Measurements from ENCODE around the gene CLPSL2.

The CLPSL2 gene

DNA sequence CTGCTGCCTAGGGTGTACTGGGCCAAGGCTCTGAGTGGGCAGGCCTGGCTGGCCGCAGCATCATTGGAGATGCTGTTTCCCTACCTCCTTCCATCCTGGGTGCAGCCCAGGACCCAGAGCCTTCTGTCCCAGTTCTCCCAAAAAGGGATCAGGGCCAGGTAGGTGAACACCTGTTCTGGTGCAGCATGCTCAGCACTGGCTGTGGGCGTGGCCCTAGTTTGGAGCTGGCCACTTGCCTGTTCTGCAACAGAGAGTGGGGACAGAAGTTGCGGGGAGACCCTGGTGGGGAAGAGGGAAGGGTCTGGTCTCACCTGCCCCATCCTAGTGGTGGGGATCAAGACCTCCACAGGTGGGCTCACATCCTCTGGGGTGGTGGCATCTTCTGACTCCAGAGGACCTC is 40.9 kb upstream of the CLPSL2 start:
- no peak overlapping the region for H3K27ac ChIP-seq (ENCODE audit: low read length)

GRCh38 chr6:35736253-35736894 is 40.0 kb upstream of the CLPSL2 start:
- Histone ChIP-seq H3K9ac (ENCODE audit: low read depth, low read length) (no peak overlapping the region), H3K4me3 (ENCODE audit: low read length) (no peak overlapping the region), H3K4me1 (ENCODE audit: insufficient read depth, low read length) (peaks cover 46% of the 10 kb centered on the region), H3K27ac (ENCODE audit: low read length) (no peak overlapping the region), H3K9me3 (ENCODE audit: insufficient read depth, low read depth, low read length) (no peaks in the 10 kb centered on the region), H3K36me3 (ENCODE audit: insufficient read depth, low read depth, low read length) (no peaks in the 10 kb centered on the region), H3K27me3 (ENCODE audit: insufficient read depth, low read length) (no peaks in the 10 kb centered on the region)

More for the DNA sequence above, 40.9 kb upstream of the CLPSL2 start:
- H3K9me3 ChIP-seq (ENCODE audit: insufficient read depth, low read depth, low read length), result no peaks in the 10 kb centered on the region
- H3K27me3 ChIP-seq (ENCODE audit: insufficient read depth, low read length), result no peaks in the 10 kb centered on the region
- H3K36me3 ChIP-seq (ENCODE audit: insufficient read depth, low read depth, low read length), result no peaks in the 10 kb centered on the region
- no peak overlapping the region for H3K4me3 ChIP-seq (ENCODE audit: low read length)
- no peak overlapping the region for H3K9ac ChIP-seq (ENCODE audit: low read depth, low read length)
- H3K4me1 ChIP-seq (ENCODE audit: insufficient read depth, low read length), result peaks cover 43% of the 10 kb centered on the region

DNA sequence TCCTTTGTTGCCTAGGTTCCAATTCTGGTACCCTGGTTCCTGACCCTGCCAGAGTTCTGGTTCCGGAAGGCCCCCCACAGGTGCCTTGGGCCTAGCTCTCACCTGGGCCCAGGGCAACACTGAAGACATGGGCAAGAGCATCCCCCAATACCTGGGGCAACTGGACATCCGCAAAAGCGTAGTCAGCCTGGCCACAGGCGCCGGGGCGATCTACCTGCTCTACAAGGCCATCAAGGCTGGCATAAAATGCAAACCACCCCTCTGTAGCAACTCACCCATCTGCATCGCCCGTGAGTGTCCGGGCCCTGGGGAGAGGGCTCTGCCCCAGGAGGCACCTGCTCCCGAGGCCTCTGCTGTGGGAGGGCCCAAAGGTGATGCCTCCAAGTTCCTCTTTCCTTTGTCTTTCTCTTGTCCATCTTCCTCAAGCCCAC is 39.4 kb upstream of the CLPSL2 start, which contains the start of gene ARMC12:
TSS of gene ARMC12 (plus strand) at position 51 of the 431 bp plus-strand sequence. CDS start at position 128, 77 bp downstream.
- H3K27me3 ChIP-seq (ENCODE audit: insufficient read depth, low read length), result no peaks in the 10 kb centered on the region
- no peak within 1 kb of the TSS for H3K27ac ChIP-seq (ENCODE audit: low read length)
- no peak within 1 kb of the TSS for H3K4me3 ChIP-seq (ENCODE audit: low read length)
- no peaks in the 10 kb centered on the region for H3K36me3 ChIP-seq (ENCODE audit: insufficient read depth, low read depth, low read length)
- peaks cover 46% of the 10 kb centered on the region for H3K4me1 ChIP-seq (ENCODE audit: insufficient read depth, low read length)
- H3K9me3 ChIP-seq (ENCODE audit: insufficient read depth, low read depth, low read length), result no peaks in the 10 kb centered on the region
- no peak within 1 kb of the TSS for H3K9ac ChIP-seq (ENCODE audit: low read depth, low read length)

DNA sequence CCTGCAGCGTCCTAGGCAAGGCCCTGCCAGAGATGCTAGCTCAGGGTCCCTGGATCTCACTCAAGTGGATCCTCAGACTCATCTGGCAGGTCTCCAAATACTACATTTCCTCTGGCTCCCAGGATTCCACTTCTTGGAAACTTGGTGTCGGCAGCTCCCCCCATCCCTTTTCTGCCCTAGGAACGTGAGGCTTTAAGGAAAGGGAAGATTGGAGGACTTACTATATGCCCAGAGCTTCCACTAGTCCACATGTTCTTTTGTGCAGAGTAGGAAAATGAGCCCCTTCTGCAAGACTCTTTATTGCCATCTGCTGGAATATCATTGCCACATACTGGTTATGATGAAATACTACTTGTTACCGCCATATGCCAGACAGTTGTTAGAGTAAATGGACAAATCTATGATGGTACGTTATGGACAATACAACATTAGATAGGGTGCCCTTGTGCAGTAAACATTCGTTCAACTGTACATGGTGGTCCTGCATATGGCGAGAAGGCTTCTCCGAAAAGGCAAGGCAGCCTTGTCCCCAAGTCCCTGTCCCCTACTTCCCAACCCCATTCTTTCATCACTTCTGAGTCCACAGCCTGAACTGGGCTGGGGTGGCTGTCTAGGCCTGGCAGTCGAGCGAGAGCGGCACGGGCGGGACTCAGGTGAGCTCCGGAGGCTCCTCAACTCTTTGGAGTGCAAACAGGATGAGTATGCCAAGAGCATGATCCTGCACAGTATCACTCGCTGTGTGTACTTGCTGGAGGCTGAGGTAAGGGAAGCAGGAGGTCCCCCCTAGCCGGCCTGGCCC is 38.8 kb upstream of the CLPSL2 start:
- no peak overlapping the region for H3K9ac ChIP-seq (ENCODE audit: low read depth, low read length)
- H3K4me1 ChIP-seq (ENCODE audit: insufficient read depth, low read length), result peaks cover 41% of the 10 kb centered on the region
- H3K36me3 ChIP-seq (ENCODE audit: insufficient read depth, low read depth, low read length), result no peaks in the 10 kb centered on the region
- H3K4me3 ChIP-seq (ENCODE audit: low read length), result no peak overlapping the region
- no peaks in the 10 kb centered on the region for H3K9me3 ChIP-seq (ENCODE audit: insufficient read depth, low read depth, low read length)
- H3K27me3 ChIP-seq (ENCODE audit: insufficient read depth, low read length), result no peaks in the 10 kb centered on the region
- no peak overlapping the region for H3K27ac ChIP-seq (ENCODE audit: low read length)

DNA sequence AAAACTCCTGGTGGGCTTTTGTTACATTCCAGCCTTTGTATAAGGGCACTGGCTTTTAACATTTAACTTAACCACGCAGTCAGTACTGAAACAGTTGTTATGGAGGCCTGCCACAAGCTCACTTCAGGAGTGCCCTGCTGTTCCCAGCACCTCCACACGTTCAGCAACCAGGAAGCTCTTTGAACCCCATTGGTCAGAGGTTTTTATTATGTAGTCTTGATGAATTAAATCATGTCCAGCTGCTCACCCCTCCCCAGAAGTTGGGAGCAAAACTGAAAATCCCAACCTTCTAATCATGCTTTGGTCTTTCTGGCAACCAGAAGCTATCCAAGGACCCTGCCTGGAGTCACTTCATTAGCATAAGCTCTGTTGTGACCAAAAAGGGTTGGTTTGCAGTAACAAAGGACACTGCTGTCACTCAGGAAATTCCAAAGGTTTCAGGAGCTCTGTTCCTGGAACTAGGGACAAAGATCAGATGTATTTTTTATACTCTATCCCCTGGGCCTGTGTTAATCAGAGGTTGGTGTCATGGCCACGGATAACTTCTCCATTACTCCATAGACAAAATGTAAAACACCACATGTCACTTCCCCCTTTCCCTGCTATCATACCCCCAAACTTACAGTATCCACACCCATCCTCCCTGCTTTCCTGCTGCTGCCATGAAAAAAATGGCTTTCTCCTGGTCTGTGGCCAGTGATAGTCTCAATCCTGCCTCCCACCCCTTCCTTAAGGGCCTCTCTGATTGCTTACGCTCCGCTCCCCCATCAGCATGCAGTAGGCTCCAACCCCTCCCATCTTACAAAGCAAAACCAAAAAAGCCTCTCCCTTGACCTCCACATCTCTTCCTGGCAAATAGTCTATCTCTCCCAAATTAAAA is 36.5 kb upstream of the CLPSL2 start:
- H3K9me3 ChIP-seq (ENCODE audit: insufficient read depth, low read depth, low read length), result no peaks in the 10 kb centered on the region
- H3K9ac ChIP-seq (ENCODE audit: low read depth, low read length), result peak overlapping the region; percentile 72
- peak overlapping the region; percentile 89 for H3K27ac ChIP-seq (ENCODE audit: low read length)
- no peaks in the 10 kb centered on the region for H3K27me3 ChIP-seq (ENCODE audit: insufficient read depth, low read length)
- H3K4me3 ChIP-seq (ENCODE audit: low read length), result peak overlapping the region; percentile 32; the same call in 1 of the 2 replicates
- H3K36me3 ChIP-seq (ENCODE audit: insufficient read depth, low read depth, low read length), result no peaks in the 10 kb centered on the region
- peaks cover 38% of the 10 kb centered on the region for H3K4me1 ChIP-seq (ENCODE audit: insufficient read depth, low read length)

DNA sequence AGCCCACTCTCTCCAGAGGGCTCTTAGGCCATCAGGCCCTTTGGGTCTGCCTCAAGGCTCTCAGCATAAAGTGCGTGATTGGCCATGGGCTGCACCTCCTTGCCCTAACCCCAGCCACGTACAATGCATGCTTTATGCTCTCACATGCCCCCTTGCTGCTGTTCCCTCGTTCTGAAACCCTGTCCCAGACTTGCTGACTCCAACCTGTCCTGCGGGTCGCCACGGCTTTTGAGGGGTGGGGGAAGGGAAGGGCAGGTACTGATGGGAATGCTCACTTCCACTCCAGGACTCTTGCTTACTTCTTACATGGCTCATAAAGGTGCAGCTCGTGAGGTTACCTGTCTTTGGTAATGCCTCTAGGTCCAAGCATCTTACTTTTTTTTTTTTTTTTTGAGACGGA is 33.6 kb upstream of the CLPSL2 start:
- Histone ChIP-seq H3K27me3 (ENCODE audit: insufficient read depth, low read length) (no peaks in the 10 kb centered on the region), H3K9me3 (ENCODE audit: insufficient read depth, low read depth, low read length) (no peaks in the 10 kb centered on the region), H3K4me1 (ENCODE audit: insufficient read depth, low read length) (peaks cover 26% of the 10 kb centered on the region), H3K36me3 (ENCODE audit: insufficient read depth, low read depth, low read length) (no peaks in the 10 kb centered on the region), H3K4me3 (ENCODE audit: low read length) (no peak overlapping the region), H3K27ac (ENCODE audit: low read length) (no peak overlapping the region), H3K9ac (ENCODE audit: low read depth, low read length) (peak overlapping the region; percentile 1; the same call in 1 of the 2 replicates)

DNA sequence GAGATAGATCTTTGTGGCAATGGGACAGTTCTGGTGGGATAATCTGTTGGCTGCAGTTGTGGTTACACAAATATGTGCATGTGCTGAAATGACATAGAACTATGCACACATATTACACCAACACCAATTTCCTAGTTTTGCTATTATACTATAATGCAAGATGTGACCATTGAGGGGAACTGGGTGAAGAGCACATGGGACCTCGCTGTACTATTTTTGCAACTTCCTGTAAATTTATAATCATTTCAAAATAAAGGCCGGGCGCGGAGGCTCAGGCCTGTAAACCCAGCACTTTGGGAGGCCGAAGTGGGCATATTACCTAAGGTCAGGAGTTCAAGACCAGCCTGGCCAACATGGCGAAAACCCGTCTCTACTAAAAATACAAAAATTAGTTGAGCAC is 30.9 kb upstream of the CLPSL2 start:
- no peaks in the 10 kb centered on the region for H3K9me3 ChIP-seq (ENCODE audit: insufficient read depth, low read depth, low read length)
- no peaks in the 10 kb centered on the region for H3K27me3 ChIP-seq (ENCODE audit: insufficient read depth, low read length)
- H3K27ac ChIP-seq (ENCODE audit: low read length), result no peak overlapping the region
- no peak overlapping the region for H3K9ac ChIP-seq (ENCODE audit: low read depth, low read length)
- H3K36me3 ChIP-seq (ENCODE audit: insufficient read depth, low read depth, low read length), result no peaks in the 10 kb centered on the region
- H3K4me3 ChIP-seq (ENCODE audit: low read length), result no peak overlapping the region
- H3K4me1 ChIP-seq (ENCODE audit: insufficient read depth, low read length), result peaks cover 7% of the 10 kb centered on the region

- no peaks in the 10 kb centered on the region for H3K27me3 ChIP-seq (ENCODE audit: insufficient read depth, low read length)
- H3K4me1 ChIP-seq (ENCODE audit: insufficient read depth, low read length), result no peaks in the 10 kb centered on the region; the same call in 1 of the 2 replicates
- H3K36me3 ChIP-seq (ENCODE audit: insufficient read depth, low read depth, low read length), result no peaks in the 10 kb centered on the region
- H3K9ac ChIP-seq (ENCODE audit: low read depth, low read length), result no peak overlapping the region
- no peak overlapping the region for H3K27ac ChIP-seq (ENCODE audit: low read length)
- no peak overlapping the region for H3K4me3 ChIP-seq (ENCODE audit: low read length)
- H3K9me3 ChIP-seq (ENCODE audit: insufficient read depth, low read depth, low read length), result no peaks in the 10 kb centered on the region
Observed at GRCh38 chr6:35746516-35746915, 29.9 kb upstream of the CLPSL2 start.

- Histone ChIP-seq H3K4me1 (ENCODE audit: insufficient read depth, low read length) (no peaks in the 10 kb centered on the region; the same call in 1 of the 2 replicates), H3K4me3 (ENCODE audit: low read length) (no peak overlapping the region), H3K27me3 (ENCODE audit: insufficient read depth, low read length) (no peaks in the 10 kb centered on the region), H3K9me3 (ENCODE audit: insufficient read depth, low read depth, low read length) (no peaks in the 10 kb centered on the region), H3K36me3 (ENCODE audit: insufficient read depth, low read depth, low read length) (no peaks in the 10 kb centered on the region), H3K27ac (ENCODE audit: low read length) (no peak overlapping the region), H3K9ac (ENCODE audit: low read depth, low read length) (no peak overlapping the region)
Observed at GRCh38 chr6:35747877-35748276, 28.5 kb upstream of the CLPSL2 start.

DNA sequence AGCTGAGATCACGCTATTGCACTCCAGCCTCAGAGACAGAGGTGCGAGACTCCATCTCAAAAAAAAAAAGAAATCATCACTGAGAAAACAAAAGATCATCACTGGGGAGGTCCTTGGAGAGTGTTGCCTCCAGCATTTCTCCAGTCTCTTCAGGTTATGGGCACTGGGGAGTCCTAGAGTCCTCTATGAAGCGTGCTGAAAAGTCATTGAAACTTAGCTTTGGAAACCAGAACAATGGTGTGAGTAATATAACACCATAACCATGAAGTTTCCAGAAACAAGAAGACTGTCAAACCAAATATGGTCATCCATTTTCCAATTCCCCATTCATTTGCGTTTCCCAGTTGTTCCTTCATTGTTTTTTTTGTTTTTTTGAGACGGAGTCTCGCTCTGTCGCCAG is 25.8 kb upstream of the CLPSL2 start:
- no peaks in the 10 kb centered on the region for H3K9me3 ChIP-seq (ENCODE audit: insufficient read depth, low read depth, low read length)
- no peaks in the 10 kb centered on the region for H3K27me3 ChIP-seq (ENCODE audit: insufficient read depth, low read length)
- H3K9ac ChIP-seq (ENCODE audit: low read depth, low read length), result no peak overlapping the region
- H3K4me3 ChIP-seq (ENCODE audit: low read length), result no peak overlapping the region
- peaks cover 13% of the 10 kb centered on the region for H3K4me1 ChIP-seq (ENCODE audit: insufficient read depth, low read length)
- H3K36me3 ChIP-seq (ENCODE audit: insufficient read depth, low read depth, low read length), result no peaks in the 10 kb centered on the region
- no peak overlapping the region for H3K27ac ChIP-seq (ENCODE audit: low read length)

GRCh38 chr6:35751594-35751993 is 24.8 kb upstream of the CLPSL2 start:
- H3K27me3 ChIP-seq (ENCODE audit: insufficient read depth, low read length), result no peaks in the 10 kb centered on the region
- H3K36me3 ChIP-seq (ENCODE audit: insufficient read depth, low read depth, low read length), result no peaks in the 10 kb centered on the region
- H3K9me3 ChIP-seq (ENCODE audit: insufficient read depth, low read depth, low read length), result no peaks in the 10 kb centered on the region
- H3K9ac ChIP-seq (ENCODE audit: low read depth, low read length), result no peak overlapping the region
- peaks cover 16% of the 10 kb centered on the region for H3K4me1 ChIP-seq (ENCODE audit: insufficient read depth, low read length)
- no peak overlapping the region for H3K4me3 ChIP-seq (ENCODE audit: low read length)
- H3K27ac ChIP-seq (ENCODE audit: low read length), result no peak overlapping the region

Measured in iPS-20b (cell line).